GM18498 (cell line): ENCODE results near the gene IRF1.
"Not testable (repeated sequence)": the region's sequence is repeated elsewhere in the genome, so short reads cannot be mapped to it uniquely, and the experiment has no call there.

Source experiments
- ATAC-seq: cut with Tn5 transposase; IDR thresholded peaks from one replicate; pipeline ENCODE4 v1.9.1; 2021; ENCODE audit warnings: mild to moderate bottlenecking, moderate library complexity; ENCODE audit not compliant: unreplicated experiment

IRF1 gene

GRCh38 chr5:132490484-132491367 lies at the start of gene IRF1:
Gene IRF1 (minus strand): TSS chr5:132490773. CDS start chr5:132489478, 1,295 bp downstream.
- peak; percentile 78 for ATAC-seq

- no peak for ATAC-seq
Measured at GRCh38 chr5:132540149-132540548, 49.6 kb upstream of the IRF1 start.

GRCh38 chr5:132539716-132540115 lies 49.1 kb upstream of the IRF1 start:
- no peak for ATAC-seq

GRCh38 chr5:132530946-132531345 lies 40.4 kb upstream of the IRF1 start:
- ATAC-seq = no peak

- ATAC-seq = no peak
Measured at GRCh38 chr5:132528866-132529634, 38.5 kb upstream of the IRF1 start.

GRCh38 chr5:132528021-132528420 lies 37.4 kb upstream of the IRF1 start:
- ATAC-seq = no peak

- ATAC-seq = peak; percentile 10
Measured at GRCh38 chr5:132526974-132527564, 36.5 kb upstream of the IRF1 start.

- peak; percentile 51 for ATAC-seq
Measured at GRCh38 chr5:132526290-132526973, 35.9 kb upstream of the IRF1 start.

GRCh38 chr5:132525299-132525724 lies 34.7 kb upstream of the IRF1 start:
- ATAC-seq = peak; percentile 73

- not testable (repeated sequence) for ATAC-seq
Measured at GRCh38 chr5:132524877-132525276, 34.3 kb upstream of the IRF1 start.

GRCh38 chr5:132522067-132522466 lies 31.5 kb upstream of the IRF1 start:
- ATAC-seq = not testable (repeated sequence)

GRCh38 chr5:132513618-132514336 lies 23.2 kb upstream of the IRF1 start:
- ATAC-seq = not testable (repeated sequence)

GRCh38 chr5:132510076-132510475 lies 19.5 kb upstream of the IRF1 start:
- ATAC-seq = no peak

GRCh38 chr5:132506094-132506692 lies 15.6 kb upstream of the IRF1 start:
- peak; percentile 68 for ATAC-seq

- ATAC-seq = no peak
Measured at GRCh38 chr5:132505641-132506040, 15.1 kb upstream of the IRF1 start.

GRCh38 chr5:132504746-132505145 lies 14.2 kb upstream of the IRF1 start:
- no peak for ATAC-seq

GRCh38 chr5:132503244-132503643 lies 12.7 kb upstream of the IRF1 start:
- ATAC-seq = no peak

- no peak for ATAC-seq
Measured at GRCh38 chr5:132501961-132502931, 11.7 kb upstream of the IRF1 start.

- no peak for ATAC-seq
Measured at GRCh38 chr5:132501629-132501956, 11.0 kb upstream of the IRF1 start.
